ENCODE results near the gene C7orf25.

C7orf25 gene

DNA sequence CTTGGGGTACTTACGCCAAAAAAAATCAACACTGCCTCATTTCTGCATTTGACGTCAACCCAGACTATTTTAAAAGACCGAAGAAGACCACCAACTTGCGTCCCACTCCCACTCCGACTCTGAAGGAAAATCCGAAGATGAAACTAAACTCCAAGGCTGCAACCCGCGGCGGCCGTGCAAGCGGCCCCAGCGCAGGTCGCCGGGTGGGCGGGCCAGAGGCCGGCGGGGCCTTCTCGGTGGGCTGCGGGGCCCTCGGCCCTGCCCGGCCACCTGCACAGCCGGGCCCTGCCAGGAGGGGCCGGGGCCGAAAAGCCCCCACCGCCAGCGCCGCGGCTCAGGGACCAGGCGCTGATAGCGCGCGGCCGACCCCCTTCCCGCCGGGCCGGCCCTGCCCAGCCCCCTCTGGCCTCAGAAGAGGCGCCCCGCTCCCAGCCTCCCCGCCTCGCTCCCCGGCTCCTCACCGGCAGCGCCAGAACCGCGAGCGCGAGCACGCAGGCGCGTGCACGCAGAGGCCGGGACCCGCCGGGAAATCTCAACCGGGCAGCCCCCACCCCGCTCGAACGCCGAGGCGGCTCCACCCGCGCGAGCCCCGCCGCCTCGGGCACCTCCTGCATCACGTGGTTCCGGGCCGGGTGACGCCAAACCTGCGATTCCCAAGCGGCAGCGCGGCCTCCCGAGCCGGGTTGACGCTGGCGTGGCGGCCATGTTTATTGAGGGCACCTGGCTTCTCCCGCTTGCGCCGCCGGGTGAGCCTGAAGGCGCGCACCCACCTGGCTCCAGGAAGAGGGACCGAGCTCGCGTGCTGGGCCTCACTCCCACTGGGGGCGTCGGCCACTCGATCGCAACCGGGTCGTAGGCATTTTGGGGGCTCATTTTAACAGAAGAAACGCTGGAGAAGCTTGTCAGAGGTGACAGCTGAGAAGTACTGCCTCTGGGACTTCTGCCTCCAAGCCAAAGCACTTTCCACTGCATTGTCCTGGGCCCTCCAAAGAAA lies at the start of gene C7orf25:
TSS of gene C7orf25 (minus strand) at position 617 of the 994 bp plus-strand sequence. CDS start 1,170 bp downstream, outside the sequence.
- DNase-seq = peak; percentile 96

DNA sequence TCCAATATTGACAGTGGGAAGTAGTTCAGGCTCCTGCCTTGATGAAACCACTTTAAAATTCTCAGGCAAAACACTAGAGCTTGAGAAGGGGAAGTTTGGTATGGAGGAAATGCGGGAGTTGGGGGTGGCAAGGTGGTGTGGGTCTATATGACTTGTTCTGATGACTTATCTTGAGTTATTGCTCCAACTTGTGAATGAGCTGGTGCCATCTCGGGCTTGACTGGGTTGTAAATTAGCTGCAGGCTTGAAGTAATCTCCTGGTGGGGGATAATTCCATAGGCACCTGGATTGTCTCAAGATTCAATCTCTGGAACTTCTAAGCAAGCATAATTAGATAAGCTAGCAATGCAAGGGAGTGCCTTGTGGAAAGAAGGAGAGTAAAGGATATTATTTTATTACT lies 49.3 kb upstream of the C7orf25 start:
- DNase-seq = no peak

DNA sequence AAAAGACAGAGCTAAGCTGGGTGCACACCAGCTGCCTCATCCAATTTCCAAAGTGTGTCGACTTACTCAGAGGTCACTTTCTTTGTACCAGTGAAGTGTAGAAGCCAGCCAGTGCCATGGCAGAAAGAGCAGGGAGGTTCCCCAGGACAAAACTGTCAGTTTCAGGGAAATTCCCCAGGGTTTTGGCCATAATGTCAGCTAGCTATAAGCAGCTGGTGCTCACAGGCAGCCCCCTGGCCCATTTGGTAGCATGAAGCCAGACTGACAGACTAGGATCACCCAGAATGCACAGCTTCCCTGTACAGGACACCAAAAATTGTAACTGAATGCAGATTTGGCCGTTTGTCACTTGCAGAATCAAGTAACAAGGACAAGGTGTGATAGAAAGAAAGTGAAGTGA lies 48.9 kb upstream of the C7orf25 start:
- no peak for DNase-seq

GRCh38 chr7:42959549-42959948 lies 47.7 kb upstream of the C7orf25 start:
- DNase-seq = no peak

DNA sequence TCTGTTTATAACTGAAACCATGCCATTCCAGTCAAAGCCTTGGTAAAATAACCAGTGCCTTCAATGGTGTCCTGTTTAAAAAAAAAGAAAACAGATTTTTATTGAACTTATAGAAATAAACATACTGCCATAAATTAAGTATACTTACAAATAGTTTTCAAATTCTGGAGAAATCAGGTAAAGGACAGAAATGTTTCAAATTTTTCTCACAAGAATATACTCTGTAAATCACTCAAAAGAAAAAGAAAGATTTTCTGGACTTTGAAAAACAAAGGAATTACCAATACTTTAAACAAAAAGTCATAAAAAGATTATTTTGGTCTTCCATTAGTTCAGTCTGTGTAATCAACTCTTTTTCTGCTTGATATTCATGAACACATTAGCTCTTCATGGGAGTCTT lies 44.2 kb upstream of the C7orf25 start:
- no peak for DNase-seq

DNA sequence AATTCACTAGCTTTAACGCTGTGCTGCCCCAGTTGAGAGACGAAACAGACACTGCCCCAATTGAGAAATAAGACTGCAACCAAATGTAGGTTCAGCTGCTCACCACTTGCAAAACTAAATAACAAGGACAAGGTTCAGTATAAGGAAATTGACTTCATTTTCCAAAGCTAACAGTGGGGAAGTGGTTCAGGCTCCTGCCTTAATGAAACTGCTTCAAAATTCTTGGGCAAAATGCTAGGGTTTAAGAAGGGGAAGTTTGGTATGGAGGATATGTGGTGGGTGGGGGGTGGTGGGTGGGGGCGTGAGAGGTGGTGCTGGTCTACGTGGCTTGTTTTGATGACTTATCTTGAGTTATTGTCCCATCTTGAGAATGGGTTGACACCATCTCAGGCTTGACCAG lies 42.1 kb upstream of the C7orf25 start:
- DNase-seq = no peak

DNA sequence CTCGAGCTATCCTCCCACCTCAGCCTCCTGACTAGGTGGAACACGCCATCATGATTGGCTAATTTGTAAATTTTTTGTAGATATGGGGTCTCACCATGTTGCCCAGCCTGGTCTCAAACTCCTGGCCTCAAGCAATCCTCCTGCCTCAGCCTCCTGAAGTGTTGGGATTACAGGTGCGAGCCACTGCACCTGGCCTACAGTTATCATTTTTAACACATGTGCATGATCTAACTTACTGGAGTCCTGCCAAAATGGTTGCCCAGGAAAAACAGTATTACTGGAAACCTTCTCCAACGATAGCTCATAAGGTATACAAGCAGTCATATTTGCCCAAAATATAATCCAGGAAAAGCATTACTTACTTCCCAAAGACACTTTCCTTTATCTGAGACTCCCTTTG lies 40.5 kb upstream of the C7orf25 start:
- DNase-seq = no peak

GRCh38 chr7:42950417-42950816 lies 38.5 kb upstream of the C7orf25 start:
- DNase-seq = no peak

DNA sequence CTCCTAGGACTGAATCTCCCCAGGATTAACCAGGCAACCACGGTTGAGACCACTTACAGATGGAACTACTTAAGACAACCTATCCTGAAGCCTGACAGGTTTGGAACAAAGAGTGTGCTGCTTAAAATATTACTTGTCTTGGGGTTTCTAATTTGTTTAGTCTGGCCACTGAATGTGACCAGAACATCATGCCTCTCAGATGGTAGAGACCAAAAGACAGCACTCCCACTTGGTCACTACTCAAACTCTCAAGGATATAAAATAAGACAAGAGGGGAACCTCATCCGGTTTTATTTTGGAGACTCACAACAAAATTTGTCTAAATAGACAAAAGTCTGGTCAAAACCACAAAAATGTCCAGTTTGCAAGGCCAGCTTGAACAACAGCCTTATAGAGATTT lies 35.7 kb upstream of the C7orf25 start:
- no peak for DNase-seq

GRCh38 chr7:42946627-42946950 lies 34.7 kb upstream of the C7orf25 start:
- no peak for DNase-seq

- DNase-seq = peak; percentile 23
These were observed 34.2 kb upstream of the C7orf25 start for GRCh38 chr7:42945821-42946626.

GRCh38 chr7:42940985-42941847 lies 29.3 kb upstream of the C7orf25 start:
- DNase-seq = peak; percentile 74

DNA sequence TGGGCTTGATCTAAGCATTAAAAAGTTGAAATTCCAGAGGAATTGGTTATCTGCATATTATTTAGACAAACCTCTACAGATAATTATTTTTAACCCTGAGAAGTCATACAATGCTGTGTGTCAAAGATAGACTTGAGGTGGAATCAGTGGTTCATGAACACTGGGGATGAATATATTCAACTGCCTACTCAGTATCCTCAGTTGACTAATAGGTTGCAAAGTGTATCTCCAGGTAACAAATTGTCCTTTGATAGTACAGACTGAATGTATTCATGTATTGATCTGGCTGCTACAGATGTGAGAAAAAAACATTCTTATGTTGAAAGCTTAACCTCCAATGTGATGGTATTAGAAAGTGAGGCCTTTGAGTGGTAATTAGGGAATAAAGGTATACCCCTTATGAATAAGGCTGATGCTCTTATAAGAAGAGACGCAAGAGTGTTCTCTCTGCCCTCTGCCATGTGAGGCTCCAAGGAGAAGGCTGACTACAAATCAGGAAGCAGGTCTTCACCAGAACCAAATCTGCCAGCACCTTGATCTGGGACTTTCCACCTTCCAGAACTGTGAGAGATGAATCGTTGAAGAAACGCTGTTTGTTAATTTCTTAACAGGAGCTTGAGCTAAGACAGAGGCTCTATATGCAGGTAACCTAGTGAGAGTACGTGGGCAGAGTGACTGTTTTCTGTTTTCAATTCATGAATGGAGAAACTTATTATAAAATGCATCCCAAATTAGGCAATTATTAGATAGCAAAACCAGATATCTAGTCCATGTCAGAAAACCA lies 27.8 kb upstream of the C7orf25 start:
- DNase-seq = peak; percentile 26

DNA sequence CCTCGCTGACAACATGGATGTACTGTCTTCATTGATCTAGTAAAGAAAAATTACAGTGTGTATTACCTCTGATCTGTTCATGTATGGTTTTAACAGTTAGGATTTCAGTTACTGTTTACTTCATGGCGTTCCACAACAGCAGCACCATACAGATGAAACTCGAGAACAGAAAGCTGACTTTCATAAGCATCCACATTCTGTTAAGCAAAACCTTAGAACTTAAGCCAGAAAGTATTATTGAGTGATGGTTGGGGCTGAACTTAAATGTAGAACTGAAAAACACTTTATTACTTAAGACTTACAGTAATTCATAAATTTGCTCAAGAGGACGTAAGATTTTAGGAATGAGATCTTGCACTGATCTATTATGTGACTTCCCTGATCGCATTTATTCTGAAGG lies 24.0 kb upstream of the C7orf25 start:
- DNase-seq = no peak

DNA sequence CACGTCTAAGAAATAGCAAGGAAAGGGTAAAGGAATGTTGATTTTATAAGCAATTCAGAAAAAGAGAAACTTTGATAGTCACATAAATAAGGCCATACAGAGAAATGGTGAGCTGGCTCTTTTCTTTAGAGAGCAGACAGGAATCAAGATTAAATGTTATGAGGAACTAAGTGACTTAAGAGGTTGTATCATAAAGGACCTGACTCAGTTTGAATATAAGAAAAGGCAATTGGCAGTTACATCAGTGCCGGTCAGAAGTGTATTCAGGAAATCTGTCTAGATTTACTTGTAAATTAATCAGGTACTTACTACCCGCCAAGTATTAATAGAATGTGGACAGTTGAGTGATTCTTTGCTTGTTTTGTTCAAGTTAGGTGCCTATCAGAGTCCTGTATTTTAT lies 22.4 kb upstream of the C7orf25 start:
- DNase-seq = no peak

DNA sequence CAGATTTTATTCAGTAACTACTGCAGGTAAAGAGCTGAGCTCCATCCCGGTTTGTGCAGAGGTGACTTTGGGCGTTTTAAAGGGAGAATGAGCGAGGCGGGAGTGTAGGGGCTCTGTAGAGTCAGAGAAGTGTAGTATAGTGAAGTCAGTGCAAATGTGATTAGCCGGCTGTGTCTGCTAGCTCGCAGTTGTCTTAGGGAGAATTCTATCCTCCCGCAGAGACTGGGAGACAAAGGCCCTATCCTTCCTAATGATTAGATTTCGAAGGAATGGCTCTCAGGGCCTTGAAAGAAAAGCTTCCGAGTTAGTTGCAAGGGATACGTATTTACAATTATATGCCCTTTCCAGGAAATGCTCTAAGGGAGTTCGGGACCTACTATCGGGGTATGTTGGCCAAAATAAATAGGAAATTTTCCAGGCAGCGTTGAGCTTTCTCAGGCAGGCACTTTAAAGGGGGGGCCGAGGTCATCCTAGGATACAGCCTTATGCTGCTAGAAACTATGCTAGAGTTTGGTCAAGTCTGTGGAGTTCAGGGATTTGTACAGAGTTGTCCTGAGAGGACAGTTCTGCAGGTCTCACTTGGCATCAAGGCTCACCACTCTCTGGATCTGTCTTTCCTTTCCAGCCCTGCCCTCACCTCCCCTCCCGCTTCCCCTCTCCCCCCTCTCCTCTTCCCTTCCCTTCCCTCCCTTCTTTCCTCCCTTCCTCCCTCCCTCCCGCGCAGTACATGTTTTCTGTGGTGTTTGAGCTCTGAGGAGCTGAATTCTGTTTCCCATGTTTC lies 21.1 kb upstream of the C7orf25 start:
- no peak for DNase-seq

DNA sequence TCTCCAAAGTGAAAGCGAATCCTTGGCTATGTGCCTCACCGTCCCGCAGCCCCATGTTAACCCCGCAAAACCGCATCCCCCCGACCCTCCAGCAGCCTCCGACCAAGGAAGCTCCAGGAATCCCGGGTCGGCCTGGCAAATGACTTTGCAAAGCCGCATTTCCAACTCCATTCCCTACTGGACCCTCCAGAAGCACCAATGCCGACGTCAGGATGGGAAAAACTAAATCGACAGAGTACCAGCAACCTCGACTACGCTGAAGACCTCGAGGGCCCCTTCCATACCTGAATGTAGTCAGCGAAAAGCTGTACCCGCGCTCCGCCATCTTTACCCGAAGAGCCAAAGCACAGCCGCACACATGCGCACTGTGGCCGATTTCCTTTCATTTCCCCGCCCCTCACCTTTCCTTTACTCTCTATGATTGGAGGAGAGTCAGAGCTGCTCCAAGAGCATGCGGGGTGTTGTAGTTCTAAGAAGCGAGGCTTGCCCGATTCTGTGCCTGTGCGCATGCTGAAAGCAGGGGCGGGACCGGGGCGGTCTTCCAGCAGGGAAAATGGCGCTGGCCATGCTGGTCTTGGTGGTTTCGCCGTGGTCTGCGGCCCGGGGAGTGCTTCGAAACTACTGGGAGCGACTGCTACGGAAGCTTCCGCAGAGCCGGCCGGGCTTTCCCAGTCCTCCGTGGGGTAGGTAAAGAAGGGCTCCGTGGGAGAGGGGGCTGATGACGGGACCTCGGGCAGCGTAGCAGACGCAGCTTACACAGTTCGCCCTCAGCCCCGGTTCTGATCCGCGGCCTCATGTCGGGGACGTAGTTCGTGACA lies 20.2 kb upstream of the C7orf25 start, which contains the start of the genes MRPL32 and PSMA2:
TSS of gene MRPL32 (plus strand) at position 543 of the 818 bp plus-strand sequence. CDS start at position 554, 11 bp downstream.
TSS of gene PSMA2 (minus strand) at position 341 of the 818 bp plus-strand sequence. CDS start at position 325, 16 bp downstream.
- DNase-seq = peak; percentile 98

DNA sequence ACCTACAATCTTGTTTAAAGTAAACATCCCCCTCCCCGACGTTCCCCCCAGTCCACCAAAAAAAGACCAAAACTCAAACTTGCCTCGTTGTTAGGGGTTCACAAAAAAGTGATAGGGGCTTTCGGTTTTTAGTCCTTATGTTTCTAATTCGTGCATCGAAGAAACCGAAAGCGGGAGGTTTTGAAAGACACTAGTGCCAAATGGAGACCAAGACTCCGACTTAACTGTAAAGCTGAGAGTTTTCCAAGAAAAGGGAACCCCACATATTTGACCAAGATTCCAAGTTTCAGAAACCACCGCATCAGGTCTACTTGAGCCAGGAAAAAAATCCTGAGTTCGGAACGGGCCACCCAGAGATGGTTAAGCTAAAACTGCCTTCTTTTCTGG lies 19.6 kb upstream of the C7orf25 start:
- peak; percentile 43 for DNase-seq

GRCh38 chr7:42930889-42931288 lies 19.0 kb upstream of the C7orf25 start:
- DNase-seq = no peak

DNA sequence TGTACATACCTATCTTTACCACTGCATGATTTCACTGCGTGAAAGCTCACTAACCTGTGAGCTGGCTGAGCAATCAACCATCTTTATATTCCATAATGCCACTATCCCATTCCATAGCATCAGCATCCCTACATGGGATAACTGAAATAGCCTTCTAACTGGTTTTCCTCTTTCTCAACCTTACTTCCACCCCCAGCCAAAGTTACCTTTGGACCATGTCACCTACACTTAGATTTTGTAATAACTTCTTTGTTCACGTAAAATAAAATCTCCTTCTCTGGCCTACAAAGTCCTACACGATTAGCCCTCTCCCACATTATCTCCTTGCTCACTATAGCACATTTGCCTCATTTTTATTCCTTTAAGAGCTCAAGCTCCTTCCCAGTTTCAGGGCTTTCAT lies 17.6 kb upstream of the C7orf25 start:
- no peak for DNase-seq
